Muscle layer of duodenum (tissue), 2 donors: ENCODE results near the gene KCNIP2.

Experiments
- H3K27ac ChIP-seq: one replicate; pipeline ENCODE4 v1.7.0; 2013; ENCODE audit warnings: mild to moderate bottlenecking, low read length
- H3K27me3 ChIP-seq: one replicate; pipeline ENCODE4 v1.7.0; 2013; ENCODE audit warnings: low read depth, mild to moderate bottlenecking, control low read depth, low read length
- H3K36me3 ChIP-seq, 2 donors: one replicate each; pipeline ENCODE4 v1.7.0; 2013; ENCODE audit warnings: low read length in 2 of 2, control low read depth in 1 of 2, mild to moderate bottlenecking in 1 of 2; ENCODE audit not compliant: insufficient read depth in 2 of 2, control insufficient read depth in 1 of 2
- H3K4me1 ChIP-seq, 2 donors: one replicate each; pipeline ENCODE4 v1.7.0; 2013; ENCODE audit warnings: low read length in 2 of 2, mild to moderate bottlenecking in 2 of 2, control low read depth in 1 of 2, moderate library complexity in 1 of 2; ENCODE audit not compliant: insufficient read depth in 2 of 2, control insufficient read depth in 1 of 2
- H3K4me3 ChIP-seq, 2 donors: one replicate each; pipeline ENCODE4 v1.7.0; 2013; ENCODE audit warnings: low read length in 2 of 2, low read depth in 1 of 2, mild to moderate bottlenecking in 1 of 2
- H3K9me3 ChIP-seq, 2 donors: one replicate each; pipeline ENCODE4 v1.7.0; 2013; ENCODE audit warnings: low read length in 2 of 2, control low read depth in 1 of 2, mild to moderate bottlenecking in 1 of 2; ENCODE audit not compliant: control insufficient read depth in 1 of 2
- donor health status: healthy.

Gene KCNIP2

GRCh38 chr10:101843032-101844021 lies at the start of gene KCNIP2:
Gene KCNIP2 (minus strand): TSS chr10:101843800. CDS start chr10:101843568, 232 bp downstream.
- Histone ChIP-seq H3K4me1 (peaks cover 0 to 21% of the 10 kb centered on the region in 2 donors), H3K27ac (no peak within 1 kb of the TSS), H3K4me3 (no peak within 1 kb of the TSS), H3K9me3 (no peaks in the 10 kb centered on the region), H3K27me3 (no peaks in the 10 kb centered on the region), H3K36me3 (peaks cover 5 to 23% of the 10 kb centered on the region in 2 donors)

GRCh38 chr10:101892782-101893391 lies 49.3 kb upstream of the KCNIP2 start:
- H3K9me3 ChIP-seq: no peaks in the 10 kb centered on the region
- no peaks in the 10 kb centered on the region for H3K27me3 ChIP-seq
- H3K36me3 ChIP-seq: peaks cover 0 to 3% of the 10 kb centered on the region in 2 donors
- peaks cover 0 to 8% of the 10 kb centered on the region in 2 donors for H3K4me1 ChIP-seq
- no peak overlapping the region for H3K4me3 ChIP-seq
- no peak overlapping the region for H3K27ac ChIP-seq

- Histone ChIP-seq H3K4me1 (peaks cover 0 to 3% of the 10 kb centered on the region in 2 donors), H3K4me3 (no peak overlapping the region), H3K36me3 (peaks cover 0 to 3% of the 10 kb centered on the region in 2 donors), H3K27ac (no peak overlapping the region), H3K9me3 (no peaks in the 10 kb centered on the region), H3K27me3 (no peaks in the 10 kb centered on the region)
Observed at GRCh38 chr10:101889256-101890210, 45.9 kb upstream of the KCNIP2 start.

- H3K27ac ChIP-seq: no peak overlapping the region
- H3K27me3 ChIP-seq: no peaks in the 10 kb centered on the region
- H3K4me3 ChIP-seq: no peak overlapping the region
- H3K36me3 ChIP-seq: peaks cover 0 to 3% of the 10 kb centered on the region in 2 donors
- peaks cover 0 to 3% of the 10 kb centered on the region in 2 donors for H3K4me1 ChIP-seq
- H3K9me3 ChIP-seq: no peaks in the 10 kb centered on the region
Observed at GRCh38 chr10:101888251-101888949, 44.8 kb upstream of the KCNIP2 start.

GRCh38 chr10:101887775-101888174 lies 44.2 kb upstream of the KCNIP2 start:
- Histone ChIP-seq H3K27me3 (no peaks in the 10 kb centered on the region), H3K36me3 (peaks cover 0 to 3% of the 10 kb centered on the region in 2 donors), H3K9me3 (no peaks in the 10 kb centered on the region), H3K4me1 (peaks cover 0 to 3% of the 10 kb centered on the region in 2 donors), H3K27ac (no peak overlapping the region), H3K4me3 (no peak overlapping the region)

GRCh38 chr10:101886521-101887312 lies 43.1 kb upstream of the KCNIP2 start:
- Histone ChIP-seq H3K36me3 (peaks cover 0 to 3% of the 10 kb centered on the region in 2 donors), H3K9me3 (no peaks in the 10 kb centered on the region), H3K4me3 (no peak overlapping the region), H3K4me1 (peaks cover 0 to 3% of the 10 kb centered on the region in 2 donors), H3K27ac (no peak overlapping the region), H3K27me3 (no peaks in the 10 kb centered on the region)

- Histone ChIP-seq H3K4me1 (peaks cover 0 to 3% of the 10 kb centered on the region in 2 donors), H3K27ac (no peak overlapping the region), H3K27me3 (no peaks in the 10 kb centered on the region), H3K4me3 (no peak overlapping the region), H3K9me3 (no peaks in the 10 kb centered on the region), H3K36me3 (no peaks in the 10 kb centered on the region)
Observed at GRCh38 chr10:101881036-101881774, 37.6 kb upstream of the KCNIP2 start.

GRCh38 chr10:101880232-101880573 lies 36.6 kb upstream of the KCNIP2 start:
- Histone ChIP-seq H3K9me3 (no peaks in the 10 kb centered on the region), H3K4me3 (no peak overlapping the region), H3K27me3 (no peaks in the 10 kb centered on the region), H3K27ac (no peak overlapping the region), H3K4me1 (peaks cover 0 to 3% of the 10 kb centered on the region in 2 donors), H3K36me3 (no peaks in the 10 kb centered on the region)

GRCh38 chr10:101879456-101880231 lies 36.0 kb upstream of the KCNIP2 start:
- Histone ChIP-seq H3K4me1 (peaks cover 0 to 3% of the 10 kb centered on the region in 2 donors), H3K36me3 (peaks cover 0 to 4% of the 10 kb centered on the region in 2 donors), H3K9me3 (no peaks in the 10 kb centered on the region), H3K4me3 (no peak overlapping the region), H3K27me3 (no peaks in the 10 kb centered on the region), H3K27ac (no peak overlapping the region)
